GM23248 (cell line): ENCODE data around the gene NFKBIB. TPM values are rescaled to one million over a fixed set of nuclear protein-coding genes. Genes with fewer than 3 reads are reported as not detected.

Source experiments
- DNase-seq: peaks from one replicate; pipeline ENCODE4 v3.0.0-alpha.2; 2015
- H2AFZ ChIP-seq: fragments of 200-600 bp; sonication (generic); 2 replicates; pipeline ENCODE4 v1.6.1; 2016; ENCODE audit warnings: antibody characterized with exemption
- H3F3A ChIP-seq: fragments of 200-600 bp; sonication (generic); 2 replicates; pipeline ENCODE4 v1.6.1; 2016; ENCODE audit warnings: mild to moderate bottlenecking, antibody characterized with exemption, mixed run types; ENCODE audit not compliant: insufficient read depth
- H3K27ac ChIP-seq: fragments of 200-600 bp; sonication (generic); 2 replicates; pipeline ENCODE4 v1.5.1; 2016; ENCODE audit warnings: mild to moderate bottlenecking
- H3K27me3 ChIP-seq: fragments of 200-600 bp; sonication (generic); replicated peaks from 2 replicates; pipeline ENCODE4 v1.6.1; 2016; ENCODE audit warnings: mild to moderate bottlenecking; ENCODE audit not compliant: insufficient read depth
- H3K36me3 ChIP-seq: fragments of 200-600 bp; sonication (generic); 2 replicates; pipeline ENCODE4 v1.6.1; 2016; ENCODE audit warnings: low read depth, mild to moderate bottlenecking
- H3K4me1 ChIP-seq: fragments of 200-600 bp; sonication (generic); 2 replicates; pipeline ENCODE4 v1.6.1; 2016; ENCODE audit warnings: mild to moderate bottlenecking; ENCODE audit not compliant: insufficient read depth
- H3K4me2 ChIP-seq: fragments of 200-600 bp; sonication (generic); one replicate; pipeline ENCODE4 v1.6.1; 2016; ENCODE audit warnings: mild to moderate bottlenecking; ENCODE audit not compliant: unreplicated experiment
- H3K4me3 ChIP-seq: fragments of 200-600 bp; sonication (generic); 2 replicates; pipeline ENCODE4 v1.5.1; 2016; ENCODE audit warnings: mild to moderate bottlenecking
- H3K79me2 ChIP-seq: fragments of 200-600 bp; sonication (generic); 2 replicates; pipeline ENCODE4 v1.6.1; 2016; ENCODE audit warnings: mild to moderate bottlenecking; ENCODE audit not compliant: insufficient read depth
- H3K9ac ChIP-seq: fragments of 200-600 bp; sonication (generic); 2 replicates; pipeline ENCODE4 v1.6.1; 2016; ENCODE audit warnings: mild to moderate bottlenecking
- H3K9me2 ChIP-seq: fragments of 200-600 bp; sonication (generic); 2 replicates; pipeline ENCODE4 v1.6.1; 2016; ENCODE audit warnings: mixed run types, mild to moderate bottlenecking, moderate library complexity; ENCODE audit not compliant: insufficient read depth
- H3K9me3 ChIP-seq: fragments of 200-600 bp; sonication (generic); one replicate; pipeline ENCODE4 v1.6.1; 2017; ENCODE audit warnings: low read depth
- H4K20me1 ChIP-seq: fragments of 200-600 bp; sonication (generic); 2 replicates; pipeline ENCODE4 v1.6.0; 2016; ENCODE audit not compliant: insufficient read depth
- EZH2 ChIP-seq: fragments of 200-600 bp; sonication (generic); IDR thresholded peaks from 2 replicates; pipeline ENCODE4 v1.6.1; 2018; ENCODE audit warnings: antibody characterized with exemption, mild to moderate bottlenecking; ENCODE audit not compliant: insufficient read depth, poor library complexity, severe bottlenecking
- EZH2phosphoT487 ChIP-seq: fragments of 200-600 bp; sonication (generic); IDR thresholded peaks from 2 replicates; pipeline ENCODE4 v1.6.1; 2018; ENCODE audit warnings: antibody characterized with exemption, moderate library complexity, mild to moderate bottlenecking, low read depth; ENCODE audit not compliant: insufficient read depth
- WGBS, 2 experiments: methylation state at CpG; one replicate each; pipeline ENCODE4 v1.1.6; 2015 to 2017; ENCODE audit warnings: low lambda C conversion rate in 2 of 2, low coverage in 1 of 2; ENCODE audit errors: missing lambda C conversion rate in 2 of 2; 5-methylcytosine and 5-hydroxymethylcytosine counted together
- in situ Hi-C: fragments of 300-500 bp; cut with MboI; formaldehyde crosslinking; loops from 2 replicates; pipeline ENCODE4 v1.15.0; 2020
- polyA plus RNA-seq: library from polyadenylated mRNA; unstranded; fragments of >200 nt; fragmentation: Nextera tagmentation; extraction: Ambion mirVana; gene quantifications from 2 replicates; pipeline ENCODE4 v1.2.1, GENCODE V29; 2016
- total RNA-seq: library from RNA; depleted of rRNA; stranded (reverse); fragments of >200 nt; shearing (Covaris generic); gene quantifications from 2 replicates; pipeline ENCODE4 v1.2.3, GENCODE V29; 2014

The NFKBIB gene
- total and polyA plus RNA-seq, 2 experiments from 2014 or later, result 12.8 to 18.0 TPM

GRCh38 chr19:38900743-38901190, 998 bp downstream of the NFKBIB start:
- in situ Hi-C loops, result no loop called here
- WGBS, 2 experiments, result 37 to 43% methylated on average over 3 of the region's 3 CpGs
- no peaks in the 10 kb centered on the region for H3K9me3 ChIP-seq
- no peaks in the 10 kb centered on the region for H3K9me2 ChIP-seq
- peak; percentile 26 for DNase-seq
- H3K9ac ChIP-seq, result peak overlapping the region; percentile 91
- peak overlapping the region; percentile 100 for H3K4me2 ChIP-seq
- peaks cover 8% of the 10 kb centered on the region; the same call in 1 of the 2 replicates for H3F3A ChIP-seq
- no peaks in the 10 kb centered on the region for H4K20me1 ChIP-seq
- TF ChIP-seq EZH2phosphoT487, result no peak
- TF ChIP-seq EZH2, result no peak
- peaks cover 72% of the 10 kb centered on the region for H3K79me2 ChIP-seq
- H3K4me1 ChIP-seq, result peaks cover 13% of the 10 kb centered on the region
- H3K36me3 ChIP-seq, result no peaks in the 10 kb centered on the region
- H2AFZ ChIP-seq, result peak overlapping the region; percentile 92
- H3K27ac ChIP-seq, result peak overlapping the region; percentile 69
- H3K4me3 ChIP-seq, result peak overlapping the region; percentile 92
- no peaks in the 10 kb centered on the region for H3K27me3 ChIP-seq

DNA sequence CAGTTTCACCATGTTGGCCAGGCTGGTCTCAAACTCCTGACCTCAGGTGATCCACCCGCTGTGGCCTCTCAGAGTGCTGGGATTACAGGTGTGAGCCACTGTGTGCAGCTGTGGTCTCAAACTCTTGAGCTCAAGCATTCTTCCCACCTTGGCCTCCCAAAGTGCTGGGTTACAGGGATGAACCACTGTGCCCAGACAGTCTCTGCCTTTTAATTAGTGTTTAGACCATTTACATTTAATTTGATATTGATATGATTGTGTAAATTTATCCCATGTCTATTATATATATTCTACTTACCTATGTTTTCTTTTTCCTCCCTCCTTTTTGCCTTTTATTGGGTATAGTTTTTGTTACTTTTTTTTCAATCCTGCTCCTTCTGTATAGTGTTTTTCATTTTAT, 1.9 kb downstream of the NFKBIB start:
- no peak overlapping the region for H2AFZ ChIP-seq
- H3K27ac ChIP-seq, result no peak overlapping the region
- no peak overlapping the region for H3K9ac ChIP-seq
- peaks cover 8% of the 10 kb centered on the region; the same call in 1 of the 2 replicates for H3F3A ChIP-seq
- no peaks in the 10 kb centered on the region for H3K9me3 ChIP-seq
- in situ Hi-C loops, result no loop called here
- H4K20me1 ChIP-seq, result no peaks in the 10 kb centered on the region
- H3K79me2 ChIP-seq, result peaks cover 66% of the 10 kb centered on the region
- DNase-seq, result no peak
- no peak for TF ChIP-seq EZH2
- no peak for TF ChIP-seq EZH2phosphoT487
- H3K4me3 ChIP-seq, result no peak overlapping the region
- peaks cover 13% of the 10 kb centered on the region for H3K4me1 ChIP-seq
- no peaks in the 10 kb centered on the region for H3K36me3 ChIP-seq
- no peaks in the 10 kb centered on the region for H3K27me3 ChIP-seq
- no peaks in the 10 kb centered on the region for H3K9me2 ChIP-seq
- H3K4me2 ChIP-seq, result no peak overlapping the region
- WGBS, 2 experiments, result 90 to 94% methylated on average over 1 of the region's 1 CpG

DNA sequence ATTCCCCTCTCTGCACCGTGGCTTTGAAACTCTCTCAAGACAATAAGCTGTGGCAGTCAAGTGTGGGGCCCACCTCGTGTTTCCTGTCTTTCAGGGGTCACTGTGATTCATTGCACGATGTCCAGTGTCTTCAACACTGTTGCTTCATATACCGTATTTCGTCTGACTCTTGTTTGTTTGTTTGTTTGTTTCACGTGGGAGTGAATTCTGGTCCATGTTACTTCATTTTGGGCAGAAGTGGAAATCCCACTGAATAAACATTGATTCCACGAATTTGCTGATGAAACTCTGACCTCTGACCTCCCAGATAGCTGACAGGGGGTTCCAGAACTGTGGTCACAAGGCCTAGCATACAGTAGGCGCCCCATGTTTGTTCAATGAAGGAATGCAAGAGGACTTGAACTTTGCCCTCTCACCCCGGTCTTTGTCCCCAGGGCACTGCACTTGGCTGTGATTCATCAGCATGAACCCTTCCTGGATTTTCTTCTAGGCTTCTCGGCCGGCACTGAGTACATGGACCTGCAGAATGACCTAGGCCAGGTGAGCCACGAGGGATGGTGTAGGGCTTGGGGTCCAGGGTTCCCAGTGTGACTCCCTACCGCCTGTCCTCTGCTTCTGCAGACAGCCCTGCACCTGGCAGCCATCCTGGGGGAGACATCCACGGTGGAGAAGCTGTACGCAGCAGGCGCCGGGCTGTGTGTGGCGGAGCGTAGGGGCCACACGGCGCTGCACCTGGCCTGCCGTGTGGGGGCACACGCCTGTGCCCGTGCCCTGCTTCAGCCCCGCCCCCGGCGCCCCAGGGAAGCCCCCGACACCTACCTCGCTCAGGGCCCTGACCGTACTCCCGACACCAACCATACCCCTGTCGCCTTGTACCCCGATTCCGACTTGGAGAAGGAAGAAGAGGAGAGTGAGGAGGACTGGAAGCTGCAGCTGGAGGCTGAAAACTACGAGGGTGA, 5.1 kb downstream of the NFKBIB start:
- TF ChIP-seq EZH2, result no peak
- TF ChIP-seq EZH2phosphoT487, result no peak
- H3K36me3 ChIP-seq, result no peaks in the 10 kb centered on the region
- H3K4me2 ChIP-seq, result no peak overlapping the region
- no peak overlapping the region for H2AFZ ChIP-seq
- H3K27ac ChIP-seq, result no peak overlapping the region
- no peak overlapping the region for H3K4me3 ChIP-seq
- no peaks in the 10 kb centered on the region for H3K27me3 ChIP-seq
- peaks cover 8% of the 10 kb centered on the region; the same call in 1 of the 2 replicates for H3F3A ChIP-seq
- 80 to 90% methylated on average over 22 to 35 of the region's 35 CpGs for whole genome bisulfite sequencing, 2 experiments
- no peaks in the 10 kb centered on the region for H3K9me3 ChIP-seq
- DNase-seq, result no peak
- H3K79me2 ChIP-seq, result peaks cover 44% of the 10 kb centered on the region
- peaks cover 7% of the 10 kb centered on the region; the same call in 1 of the 2 replicates for H3K4me1 ChIP-seq
- in situ Hi-C loops, result no loop called here
- no peak overlapping the region for H3K9ac ChIP-seq
- no peaks in the 10 kb centered on the region for H4K20me1 ChIP-seq
- H3K9me2 ChIP-seq, result no peaks in the 10 kb centered on the region

- WGBS, 2 experiments, result 72 to 88% methylated on average over 4 of the region's 4 CpGs
- Histone ChIP-seq H3F3A (peaks cover 3% of the 10 kb centered on the region; the same call in 1 of the 2 replicates), H3K9me3 (no peaks in the 10 kb centered on the region), H3K9ac (no peak overlapping the region), H3K4me3 (no peak overlapping the region), H3K4me1 (peaks cover 6% of the 10 kb centered on the region; the same call in 1 of the 2 replicates), H3K79me2 (peaks cover 36% of the 10 kb centered on the region), H3K36me3 (no peaks in the 10 kb centered on the region), H3K4me2 (no peak overlapping the region), H3K27me3 (no peaks in the 10 kb centered on the region), H3K9me2 (no peaks in the 10 kb centered on the region), H4K20me1 (no peaks in the 10 kb centered on the region), H3K27ac (no peak overlapping the region), H2AFZ (no peak overlapping the region)
- in situ Hi-C loops, result no loop called here
- DNase-seq, result no peak
- no peak for TF ChIP-seq EZH2phosphoT487
- TF ChIP-seq EZH2, result no peak
These were observed 5.9 kb downstream of the NFKBIB start for GRCh38 chr19:38905620-38906019.
